Vagina (tissue), 2 donors: ENCODE measurements around the gene HK2.

Experiments
- POLR2A ChIP-seq, 2 donors: fragments of 450-650 bp; IDR thresholded peaks; one replicate each; pipeline ENCODE4 v1.6.1; 2017; ENCODE audit warnings: antibody characterized with exemption in 2 of 2, mild to moderate bottlenecking in 2 of 2, moderate library complexity in 2 of 2
- POLR2AphosphoS5 ChIP-seq, 2 donors: sonication (generic); formaldehyde crosslinking; IDR thresholded peaks; one replicate each; pipeline ENCODE4 v1.9.0; 2017; ENCODE audit warnings: antibody characterized with exemption in 2 of 2, mild to moderate bottlenecking in 2 of 2, low read depth in 1 of 2; ENCODE audit not compliant: insufficient read depth in 1 of 2
- TF ChIP-seq, protein P1 (sequence below), 3 experiments: fragments of 450-650 bp in 2 of 3; fragments of 200-600 bp in 1 of 3; sonication (generic) in 1 of 3; IDR thresholded peaks; one replicate each; pipeline ENCODE4 v1.5.1; 2017 to 2019; ENCODE audit warnings: antibody characterized with exemption in 3 of 3, mild to moderate bottlenecking in 2 of 3, moderate library complexity in 2 of 3

DNA sequence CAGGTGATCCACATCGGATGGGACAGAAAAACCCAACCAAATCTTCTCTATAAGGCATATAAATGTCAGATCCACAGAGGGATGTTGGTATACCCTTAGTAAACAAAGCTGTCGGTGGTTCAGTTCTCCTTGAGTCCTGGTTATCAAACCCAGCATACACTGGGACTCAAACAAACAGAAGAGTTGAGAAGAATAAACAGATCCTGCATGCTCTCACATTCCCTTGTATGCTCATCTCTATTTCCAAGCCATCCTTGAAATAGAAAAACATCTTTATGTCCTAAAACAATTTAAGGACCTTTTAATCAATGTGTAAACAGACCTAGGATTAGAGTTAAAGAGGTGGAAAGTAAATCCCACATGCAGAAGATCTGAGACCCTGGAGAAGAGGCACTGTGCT is 19.8 kb upstream of the HK2 start:
- TF ChIP-seq POLR2AphosphoS5 (IDR thresholded peaks at IDR 0.05; ENCODE audit: insufficient read depth in 1 of 2, low read depth in 1 of 2) (no peak), POLR2A (IDR thresholded peaks at IDR 0.05) (no peak)
- TF ChIP-seq, protein P1, sequence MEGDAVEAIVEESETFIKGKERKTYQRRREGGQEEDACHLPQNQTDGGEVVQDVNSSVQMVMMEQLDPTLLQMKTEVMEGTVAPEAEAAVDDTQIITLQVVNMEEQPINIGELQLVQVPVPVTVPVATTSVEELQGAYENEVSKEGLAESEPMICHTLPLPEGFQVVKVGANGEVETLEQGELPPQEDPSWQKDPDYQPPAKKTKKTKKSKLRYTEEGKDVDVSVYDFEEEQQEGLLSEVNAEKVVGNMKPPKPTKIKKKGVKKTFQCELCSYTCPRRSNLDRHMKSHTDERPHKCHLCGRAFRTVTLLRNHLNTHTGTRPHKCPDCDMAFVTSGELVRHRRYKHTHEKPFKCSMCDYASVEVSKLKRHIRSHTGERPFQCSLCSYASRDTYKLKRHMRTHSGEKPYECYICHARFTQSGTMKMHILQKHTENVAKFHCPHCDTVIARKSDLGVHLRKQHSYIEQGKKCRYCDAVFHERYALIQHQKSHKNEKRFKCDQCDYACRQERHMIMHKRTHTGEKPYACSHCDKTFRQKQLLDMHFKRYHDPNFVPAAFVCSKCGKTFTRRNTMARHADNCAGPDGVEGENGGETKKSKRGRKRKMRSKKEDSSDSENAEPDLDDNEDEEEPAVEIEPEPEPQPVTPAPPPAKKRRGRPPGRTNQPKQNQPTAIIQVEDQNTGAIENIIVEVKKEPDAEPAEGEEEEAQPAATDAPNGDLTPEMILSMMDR (IDR thresholded peaks at IDR 0.05) = no peak
